GM12874 (cell line): Measurements from ENCODE around the gene HSF4.

ENCODE experiments used
- TF ChIP-seq, protein P1 (sequence below): IDR thresholded peaks from 2 replicates; pipeline ENCODE4 v1.5.1; 2011; ENCODE audit warnings: low read depth, mild to moderate bottlenecking, control low read depth, low read length, moderate library complexity; ENCODE audit not compliant: insufficient read depth

HSF4 gene

GRCh38 chr16:67146523-67147357, 17.8 kb upstream of the HSF4 start:
- TF ChIP-seq, protein P1, sequence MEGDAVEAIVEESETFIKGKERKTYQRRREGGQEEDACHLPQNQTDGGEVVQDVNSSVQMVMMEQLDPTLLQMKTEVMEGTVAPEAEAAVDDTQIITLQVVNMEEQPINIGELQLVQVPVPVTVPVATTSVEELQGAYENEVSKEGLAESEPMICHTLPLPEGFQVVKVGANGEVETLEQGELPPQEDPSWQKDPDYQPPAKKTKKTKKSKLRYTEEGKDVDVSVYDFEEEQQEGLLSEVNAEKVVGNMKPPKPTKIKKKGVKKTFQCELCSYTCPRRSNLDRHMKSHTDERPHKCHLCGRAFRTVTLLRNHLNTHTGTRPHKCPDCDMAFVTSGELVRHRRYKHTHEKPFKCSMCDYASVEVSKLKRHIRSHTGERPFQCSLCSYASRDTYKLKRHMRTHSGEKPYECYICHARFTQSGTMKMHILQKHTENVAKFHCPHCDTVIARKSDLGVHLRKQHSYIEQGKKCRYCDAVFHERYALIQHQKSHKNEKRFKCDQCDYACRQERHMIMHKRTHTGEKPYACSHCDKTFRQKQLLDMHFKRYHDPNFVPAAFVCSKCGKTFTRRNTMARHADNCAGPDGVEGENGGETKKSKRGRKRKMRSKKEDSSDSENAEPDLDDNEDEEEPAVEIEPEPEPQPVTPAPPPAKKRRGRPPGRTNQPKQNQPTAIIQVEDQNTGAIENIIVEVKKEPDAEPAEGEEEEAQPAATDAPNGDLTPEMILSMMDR: no peak

DNA sequence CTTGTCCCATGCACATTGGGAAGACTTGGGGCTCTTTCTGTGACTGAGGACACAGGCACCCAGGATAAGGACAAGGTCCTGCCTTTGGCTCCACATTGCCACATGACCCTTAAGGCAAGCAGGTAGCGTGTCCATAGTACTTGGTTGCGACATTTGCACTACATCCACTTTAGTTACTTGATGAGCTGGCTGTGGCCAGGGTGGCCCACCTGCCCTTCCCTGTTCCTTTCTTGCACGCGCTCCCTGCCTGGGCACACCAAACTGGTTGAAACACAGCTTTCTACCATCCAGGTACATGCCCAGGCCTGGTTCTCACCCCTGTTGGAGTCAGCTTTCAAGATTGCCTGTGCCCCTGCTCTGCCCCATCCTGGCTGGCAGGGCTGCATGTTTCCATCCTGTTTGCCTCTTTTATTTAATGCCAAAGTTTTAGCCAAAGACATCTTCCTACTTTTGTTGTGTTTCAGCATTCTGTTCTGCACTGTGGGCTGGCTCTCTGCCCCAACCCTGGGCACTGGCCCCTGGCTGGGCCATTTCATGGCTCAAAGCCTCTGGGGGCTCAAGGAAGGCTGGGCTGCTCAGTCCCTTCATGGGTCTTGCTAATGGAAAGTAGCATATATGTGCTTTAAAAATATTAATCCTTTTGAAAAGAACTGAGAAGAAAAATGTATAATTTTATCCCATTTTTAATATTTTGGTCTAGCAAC, 17.0 kb upstream of the HSF4 start:
- TF ChIP-seq, protein P1: no peak

- TF ChIP-seq, protein P1: no peak
Observed at GRCh38 chr16:67148221-67148620, 16.3 kb upstream of the HSF4 start.

- TF ChIP-seq, protein P1: no peak
Observed at GRCh38 chr16:67148656-67149275, 15.8 kb upstream of the HSF4 start.

DNA sequence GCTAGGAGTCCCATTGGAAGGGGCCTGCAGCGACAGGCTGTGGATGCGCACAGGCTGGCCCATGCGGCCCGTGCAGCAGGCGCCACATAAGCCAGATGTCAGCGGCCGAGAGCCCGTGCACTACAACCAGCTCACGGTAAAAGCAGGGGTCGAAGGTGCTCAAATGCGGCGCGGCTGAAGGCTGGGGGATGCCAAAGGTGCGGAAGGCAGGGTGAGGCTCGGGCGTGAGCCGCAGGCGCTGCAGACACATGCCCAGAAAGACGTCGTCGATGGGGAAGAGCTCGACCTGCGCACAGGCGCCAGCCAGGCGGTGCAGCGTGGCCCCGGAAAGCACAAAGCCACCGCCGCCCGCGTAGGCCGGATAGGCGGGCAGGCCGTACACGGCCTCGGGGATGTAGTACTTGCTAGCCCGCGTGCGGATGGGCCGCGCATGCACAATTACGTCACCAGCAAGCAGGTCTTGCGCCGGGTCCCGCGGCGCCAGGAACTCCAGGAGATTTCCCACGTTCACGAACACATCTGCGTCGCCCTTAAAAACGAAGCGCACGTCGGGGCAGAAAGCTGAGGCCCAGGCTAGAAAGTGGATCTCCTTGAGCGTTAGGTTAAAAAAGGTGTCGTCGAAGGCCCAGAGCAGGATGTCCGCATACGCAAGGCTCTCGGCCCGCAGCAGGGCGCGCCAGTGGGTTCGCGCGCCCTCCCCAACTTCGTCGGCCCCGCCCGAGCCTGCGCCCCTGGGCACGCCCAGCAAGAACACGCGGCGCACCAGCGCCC, 15.1 kb upstream of the HSF4 start:
- TF ChIP-seq, protein P1: no peak

DNA sequence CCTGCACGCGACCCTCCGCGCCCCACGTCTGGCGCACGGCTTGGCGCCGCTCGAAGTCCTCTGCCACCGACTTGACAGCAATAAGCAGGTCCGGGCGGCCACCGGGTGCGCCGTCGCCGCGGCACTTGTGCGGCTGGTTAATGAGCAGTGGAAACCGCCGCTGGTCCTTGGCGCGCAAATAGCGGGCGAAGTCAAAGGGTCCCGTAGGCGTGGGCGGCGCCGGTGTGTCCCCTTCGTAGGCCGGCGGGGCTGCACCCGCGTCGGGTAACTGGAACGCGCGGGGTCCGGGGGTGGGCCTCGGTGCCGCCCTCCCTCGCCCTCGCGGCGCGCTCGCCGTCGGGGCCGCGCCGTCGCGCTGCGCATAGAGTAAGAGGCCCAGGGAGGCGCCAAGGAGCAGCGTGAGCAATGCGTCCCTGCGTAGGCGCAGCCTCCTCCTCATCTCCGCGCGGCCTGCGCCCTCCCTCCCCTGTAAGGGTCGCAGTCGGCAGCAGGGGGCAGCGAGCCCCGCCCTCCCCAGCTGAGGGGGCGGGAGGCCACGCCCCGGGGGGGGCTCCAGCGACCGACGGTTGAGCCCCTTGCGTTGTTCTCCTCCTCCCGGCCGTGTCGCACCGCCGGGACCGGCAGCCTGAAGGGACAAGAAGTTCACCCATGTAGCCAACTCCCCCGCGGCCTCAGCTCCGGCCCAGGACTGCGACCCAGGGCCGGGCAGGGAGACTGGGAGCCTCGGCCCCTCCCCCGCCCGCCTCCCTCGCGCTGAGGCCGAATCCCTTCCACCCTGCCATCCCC, 14.3 kb upstream of the HSF4 start:
- TF ChIP-seq, protein P1: 0 out of 2 replicates have a peak, but pooled peaks have one; percentile 12
